GM20000 (cell line): Measurements from ENCODE around the gene KRT12.
A peak's percentile ranks its signal among the peaks of the same experiment; 100 is the strongest.

Source experiments
- DNase-seq: peaks from one replicate; pipeline ENCODE4 v3.0.0; 2012; ENCODE audit warnings: low spot score
- CTCF ChIP-seq: IDR thresholded peaks from 2 replicates; pipeline ENCODE4 v1.5.1; 2012; ENCODE audit warnings: mild to moderate bottlenecking, control low read depth; ENCODE audit errors: extremely low read depth, missing control alignments

KRT12 gene

GRCh38 chr17:40909755-40910154 is 42.7 kb upstream of the KRT12 start:
- no peak for TF ChIP-seq CTCF
- no peak for DNase-seq

- peak; percentile 56 for DNase-seq
Observed at GRCh38 chr17:40909351-40909750, 42.3 kb upstream of the KRT12 start.

GRCh38 chr17:40906613-40907012 is 39.6 kb upstream of the KRT12 start:
- no peak for TF ChIP-seq CTCF
- DNase-seq = no peak

More at GRCh38 chr17:40909351-40909750, 42.3 kb upstream of the KRT12 start:
- peak; percentile 59 for TF ChIP-seq CTCF

GRCh38 chr17:40905370-40905769 is 38.3 kb upstream of the KRT12 start:
- TF ChIP-seq CTCF = no peak
- no peak for DNase-seq

- TF ChIP-seq CTCF = no peak
- peak; percentile 34 for DNase-seq
Observed at GRCh38 chr17:40903129-40903847, 36.3 kb upstream of the KRT12 start.

GRCh38 chr17:40902498-40902897 is 35.5 kb upstream of the KRT12 start:
- no peak for TF ChIP-seq CTCF
- no peak for DNase-seq

- DNase-seq = no peak
- no peak for TF ChIP-seq CTCF
Observed at GRCh38 chr17:40901981-40902474, 35.0 kb upstream of the KRT12 start.
